HG03280 (cell line): ENCODE measurements around the gene DLG3.

Source experiments
- ATAC-seq: cut with Tn5 transposase; IDR thresholded peaks from one replicate; pipeline ENCODE4 v1.9.1; 2021; ENCODE audit warnings: mild to moderate bottlenecking, moderate library complexity; ENCODE audit not compliant: unreplicated experiment

DLG3 gene

GRCh38 chrX:70476166-70476933 is 31.7 kb downstream of the DLG3 start:
- ATAC-seq, result no peak

GRCh38 chrX:70476934-70477733 is 32.5 kb downstream of the DLG3 start:
- no peak for ATAC-seq

- no peak for ATAC-seq
These were observed 33.1 kb downstream of the DLG3 start for GRCh38 chrX:70477734-70478075.

GRCh38 chrX:70478526-70479245 is 34.1 kb downstream of the DLG3 start:
- no peak for ATAC-seq

- ATAC-seq, result no peak
These were observed 34.7 kb downstream of the DLG3 start for GRCh38 chrX:70479247-70479921.

- no peak for ATAC-seq
These were observed 35.5 kb downstream of the DLG3 start for GRCh38 chrX:70479922-70480659.

- ATAC-seq, result no peak
These were observed 36.0 kb downstream of the DLG3 start for GRCh38 chrX:70480660-70481018.

GRCh38 chrX:70481471-70482270 is 37.0 kb downstream of the DLG3 start:
- no peak for ATAC-seq

- ATAC-seq, result no peak
These were observed 37.7 kb downstream of the DLG3 start for GRCh38 chrX:70482300-70482699.

- no peak for ATAC-seq
These were observed 40.8 kb downstream of the DLG3 start for GRCh38 chrX:70485466-70485865.

GRCh38 chrX:70488856-70489255 is 44.2 kb downstream of the DLG3 start:
- ATAC-seq, result no peak

- ATAC-seq, result no peak
These were observed 49.8 kb downstream of the DLG3 start for GRCh38 chrX:70494441-70494840.

GRCh38 chrX:70496491-70496890 is 51.9 kb downstream of the DLG3 start:
- ATAC-seq, result no peak

- no peak for ATAC-seq
These were observed 52.4 kb downstream of the DLG3 start for GRCh38 chrX:70497026-70497425.

GRCh38 chrX:70498129-70498528 is 53.5 kb downstream of the DLG3 start:
- ATAC-seq, result no peak

GRCh38 chrX:70500826-70501225 is 56.2 kb downstream of the DLG3 start:
- no peak for ATAC-seq

GRCh38 chrX:70504772-70505450 is 60.3 kb downstream of the DLG3 start:
- ATAC-seq, result no peak

GRCh38 chrX:70505451-70505841 is 60.8 kb downstream of the DLG3 start:
- ATAC-seq, result no peak

- ATAC-seq, result no peak
These were observed 63.8 kb downstream of the DLG3 start for GRCh38 chrX:70508296-70508911.
